ENCODE results near the gene TRAPPC2.

Gene TRAPPC2

GRCh38 chrX:13721371-13721770 lies 13.0 kb downstream of the TRAPPC2 start:
- H3K4me3 ChIP-seq (ENCODE audit: low read depth, low read length) = no peak overlapping the region
- ChIA-PET CTCF (no interaction called here), POLR2A (no interaction called here)
- no peak for TF ChIP-seq CTCF (IDR thresholded peaks at IDR 0.05; ENCODE audit: insufficient read depth, low read length, missing control alignments)
- DNase-seq (ENCODE audit: low read depth, low spot score) = no peak

- DNase-seq (ENCODE audit: low read depth, low spot score) = no peak
- H3K4me3 ChIP-seq (ENCODE audit: low read depth, low read length) = no peak overlapping the region
- ChIA-PET POLR2A (no interaction called here), CTCF (no interaction called here)
- no peak for TF ChIP-seq CTCF (IDR thresholded peaks at IDR 0.05; ENCODE audit: insufficient read depth, low read length, missing control alignments)
These were observed 15.1 kb downstream of the TRAPPC2 start for GRCh38 chrX:13719192-13719856.

- DNase-seq (ENCODE audit: low read depth, low spot score) = no peak
- POLR2A ChIA-PET = interaction anchor here (0.5 kb wide), 1 partner anchor 11 kb away, joined by 4 read pairs; no protein-coding TSS in a partner anchor
These were observed 16.5 kb downstream of the TRAPPC2 start for GRCh38 chrX:13717700-13718472.

GRCh38 chrX:13716905-13717304 lies 17.5 kb downstream of the TRAPPC2 start:
- ChIA-PET CTCF (no interaction called here), POLR2A (no interaction called here)
- H3K4me3 ChIP-seq (ENCODE audit: low read depth, low read length) = no peak overlapping the region
- no peak for DNase-seq (ENCODE audit: low read depth, low spot score)
- no peak for TF ChIP-seq CTCF (IDR thresholded peaks at IDR 0.05; ENCODE audit: insufficient read depth, low read length, missing control alignments)

More at GRCh38 chrX:13717700-13718472, 16.5 kb downstream of the TRAPPC2 start:
- no peak overlapping the region for H3K4me3 ChIP-seq (ENCODE audit: low read depth, low read length)
- no peak for TF ChIP-seq CTCF (IDR thresholded peaks at IDR 0.05; ENCODE audit: insufficient read depth, low read length, missing control alignments)
- CTCF ChIA-PET = no interaction called here

- CTCF ChIA-PET = interaction anchor here (1.1 kb wide), 1 partner anchor 57 kb away, joined by 4 read pairs; no protein-coding TSS in a partner anchor
- POLR2A ChIA-PET = no interaction called here
- TF ChIP-seq CTCF (IDR thresholded peaks at IDR 0.05; ENCODE audit: insufficient read depth, low read length, missing control alignments) = no peak
- no peak overlapping the region for H3K4me3 ChIP-seq (ENCODE audit: low read depth, low read length)
- no peak for DNase-seq (ENCODE audit: low read depth, low spot score)
These were observed 18.0 kb downstream of the TRAPPC2 start for GRCh38 chrX:13716455-13716854.

- no peak for DNase-seq (ENCODE audit: low read depth, low spot score)
- no peak for TF ChIP-seq CTCF (IDR thresholded peaks at IDR 0.05; ENCODE audit: insufficient read depth, low read length, missing control alignments)
- POLR2A ChIA-PET = no interaction called here
- H3K4me3 ChIP-seq (ENCODE audit: low read depth, low read length) = no peak overlapping the region
- CTCF ChIA-PET = no interaction called here
These were observed 23.3 kb downstream of the TRAPPC2 start for GRCh38 chrX:13711141-13711540.

Measured in AG04449 (cell line).